Smooth muscle cell of the pulmonary artery (primary cell): ENCODE results near the gene FGF7. TPM values are rescaled to one million over a fixed set of nuclear protein-coding genes. Genes with fewer than 3 reads are reported as not detected.

ENCODE experiments used
- total RNA-seq: library from RNA; depleted of rRNA; stranded (reverse); fragments of >200 nt; gene quantifications from 2 replicates; pipeline ENCODE4 v1.2.3, GENCODE V29; 2014

Gene FGF7, protein sequence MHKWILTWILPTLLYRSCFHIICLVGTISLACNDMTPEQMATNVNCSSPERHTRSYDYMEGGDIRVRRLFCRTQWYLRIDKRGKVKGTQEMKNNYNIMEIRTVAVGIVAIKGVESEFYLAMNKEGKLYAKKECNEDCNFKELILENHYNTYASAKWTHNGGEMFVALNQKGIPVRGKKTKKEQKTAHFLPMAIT
- 157 and 355 TPM in 2 replicates for total RNA-seq

DNA sequence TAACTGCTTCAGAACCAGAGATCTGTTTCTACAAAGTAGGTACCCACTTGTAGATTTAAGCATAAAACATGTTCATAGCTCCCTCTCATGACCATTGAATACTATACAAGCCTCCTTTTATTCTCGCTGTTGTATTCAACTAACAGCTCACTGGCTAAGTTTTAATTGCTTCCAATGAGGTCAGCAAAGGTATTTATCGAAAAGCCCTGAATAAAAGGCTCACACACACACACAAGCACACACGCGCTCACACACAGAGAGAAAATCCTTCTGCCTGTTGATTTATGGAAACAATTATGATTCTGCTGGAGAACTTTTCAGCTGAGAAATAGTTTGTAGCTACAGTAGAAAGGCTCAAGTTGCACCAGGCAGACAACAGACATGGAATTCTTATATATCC is at the start of gene FGF7:
Gene FGF7 (plus strand): TSS at position 222 of the 400 bp plus-strand sequence. CDS start 1,056 bp downstream, outside the sequence.

Other genes starting within 250 kb of the FGF7 start
- gene FAM227B, start 197.6 kb downstream of the FGF7 start, total RNA-seq = 4.3 and 7.3 TPM in 2 replicates
- 42.8 and 60.1 TPM in 2 replicates for gene DTWD1, start 197.8 kb downstream of the FGF7 start, total RNA-seq